ENCODE data around the gene SHANK1.
"Not testable (repeated sequence)": the region's sequence is repeated elsewhere in the genome, so short reads cannot be mapped to it uniquely, and the experiment has no call there.

SHANK1 gene

DNA sequence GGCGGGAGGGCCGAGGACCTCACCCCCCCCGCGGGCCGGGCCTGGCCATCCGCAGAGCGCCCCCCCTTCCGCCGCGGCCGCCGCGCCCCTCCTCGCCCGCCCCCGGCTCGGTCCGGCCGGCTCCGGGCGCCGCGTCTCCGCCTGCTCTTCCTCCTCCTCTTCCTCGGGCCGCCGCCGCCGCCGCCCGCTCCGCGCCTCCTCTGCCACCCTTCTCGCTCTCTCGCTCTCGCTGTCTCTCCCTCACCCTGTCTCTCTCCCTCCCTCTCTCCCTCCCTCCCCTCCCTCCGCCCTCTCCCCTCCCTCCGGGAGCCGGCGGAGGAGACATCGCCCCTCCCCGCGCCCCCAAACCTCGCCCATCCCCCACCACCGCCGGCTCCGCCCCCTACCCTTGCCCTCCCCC, at the start of gene SHANK1:
Gene SHANK1 (minus strand): TSS at position 237 of the 400 bp plus-strand sequence. CDS start 2,883 bp downstream, outside the sequence.
- TF ChIP-seq, protein P1, sequence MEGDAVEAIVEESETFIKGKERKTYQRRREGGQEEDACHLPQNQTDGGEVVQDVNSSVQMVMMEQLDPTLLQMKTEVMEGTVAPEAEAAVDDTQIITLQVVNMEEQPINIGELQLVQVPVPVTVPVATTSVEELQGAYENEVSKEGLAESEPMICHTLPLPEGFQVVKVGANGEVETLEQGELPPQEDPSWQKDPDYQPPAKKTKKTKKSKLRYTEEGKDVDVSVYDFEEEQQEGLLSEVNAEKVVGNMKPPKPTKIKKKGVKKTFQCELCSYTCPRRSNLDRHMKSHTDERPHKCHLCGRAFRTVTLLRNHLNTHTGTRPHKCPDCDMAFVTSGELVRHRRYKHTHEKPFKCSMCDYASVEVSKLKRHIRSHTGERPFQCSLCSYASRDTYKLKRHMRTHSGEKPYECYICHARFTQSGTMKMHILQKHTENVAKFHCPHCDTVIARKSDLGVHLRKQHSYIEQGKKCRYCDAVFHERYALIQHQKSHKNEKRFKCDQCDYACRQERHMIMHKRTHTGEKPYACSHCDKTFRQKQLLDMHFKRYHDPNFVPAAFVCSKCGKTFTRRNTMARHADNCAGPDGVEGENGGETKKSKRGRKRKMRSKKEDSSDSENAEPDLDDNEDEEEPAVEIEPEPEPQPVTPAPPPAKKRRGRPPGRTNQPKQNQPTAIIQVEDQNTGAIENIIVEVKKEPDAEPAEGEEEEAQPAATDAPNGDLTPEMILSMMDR (IDR thresholded peaks at IDR 0.05; ENCODE audit: low read depth, low read length), result no peak
- DNase-seq (ENCODE audit: extremely low read depth, low read depth), result no peak

- DNase-seq (ENCODE audit: extremely low read depth, low read depth), result no peak
- TF ChIP-seq, protein P1 (IDR thresholded peaks at IDR 0.05; ENCODE audit: low read depth, low read length), result no peak
Observed at GRCh38 chr19:50768277-50768676, 48.7 kb upstream of the SHANK1 start.

DNA sequence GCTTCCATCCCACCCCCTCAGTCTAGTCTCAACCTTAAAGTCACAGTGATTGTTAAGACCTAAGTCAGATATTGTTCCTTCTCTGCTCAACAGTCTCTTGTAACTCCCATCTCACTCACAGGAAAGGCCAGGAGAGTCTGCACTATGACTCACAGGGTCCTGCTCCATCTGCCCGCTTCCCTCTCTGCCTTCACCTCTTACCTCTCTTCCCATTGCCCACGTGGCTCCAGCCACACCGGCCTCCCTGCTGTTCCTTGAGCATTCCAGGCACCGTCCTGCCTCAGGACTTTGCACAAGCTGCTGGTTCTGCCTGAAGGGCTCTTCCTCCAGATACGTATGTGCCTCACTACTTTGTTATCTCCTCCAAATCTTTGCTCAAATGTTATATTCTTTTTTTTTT, 47.7 kb upstream of the SHANK1 start:
- not testable (repeated sequence) for DNase-seq (ENCODE audit: extremely low read depth, low read depth)

- not testable (repeated sequence) for DNase-seq (ENCODE audit: extremely low read depth, low read depth)
Observed at GRCh38 chr19:50766746-50767145, 47.1 kb upstream of the SHANK1 start.

GRCh38 chr19:50764409-50764808, 44.8 kb upstream of the SHANK1 start:
- TF ChIP-seq, protein P1 (IDR thresholded peaks at IDR 0.05; ENCODE audit: low read depth, low read length), result no peak
- no peak for DNase-seq (ENCODE audit: extremely low read depth, low read depth)

DNA sequence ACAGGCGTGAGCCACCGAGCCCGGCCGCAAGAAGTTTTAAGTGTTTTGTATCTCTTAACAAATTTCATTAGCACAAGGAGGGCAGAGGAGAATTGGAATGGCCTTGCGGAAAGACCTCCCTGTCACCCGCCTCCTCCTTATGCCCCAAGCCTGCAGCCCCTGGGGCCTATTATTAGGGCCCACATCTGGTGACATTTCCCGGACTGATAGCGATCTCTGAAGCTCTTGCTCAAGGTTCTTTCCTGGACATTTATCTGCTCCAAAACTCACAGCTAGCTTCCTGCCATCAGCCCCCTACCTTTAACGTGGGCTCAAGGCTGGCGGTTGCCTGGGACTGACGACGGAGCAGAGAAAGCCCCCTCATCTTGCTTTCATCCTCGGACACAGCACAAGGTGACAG, 43.9 kb upstream of the SHANK1 start:
- DNase-seq (ENCODE audit: extremely low read depth, low read depth), result not testable (repeated sequence)

GRCh38 chr19:50761501-50761900, 41.9 kb upstream of the SHANK1 start:
- DNase-seq (ENCODE audit: extremely low read depth, low read depth), result not testable (repeated sequence)

- DNase-seq (ENCODE audit: extremely low read depth, low read depth), result no peak
Observed at GRCh38 chr19:50759886-50760285, 40.3 kb upstream of the SHANK1 start.

GRCh38 chr19:50759076-50759475, 39.5 kb upstream of the SHANK1 start:
- DNase-seq (ENCODE audit: extremely low read depth, low read depth), result not testable (repeated sequence)

More at GRCh38 chr19:50759886-50760285, 40.3 kb upstream of the SHANK1 start:
- TF ChIP-seq, protein P1 (IDR thresholded peaks at IDR 0.05; ENCODE audit: low read depth, low read length), result no peak

- DNase-seq (ENCODE audit: extremely low read depth, low read depth), result not testable (repeated sequence)
Observed at GRCh38 chr19:50757624-50758023, 38.0 kb upstream of the SHANK1 start.

GRCh38 chr19:50756244-50756643, 36.6 kb upstream of the SHANK1 start:
- DNase-seq (ENCODE audit: extremely low read depth, low read depth), result not testable (repeated sequence)

GRCh38 chr19:50753879-50754278, 34.3 kb upstream of the SHANK1 start:
- DNase-seq (ENCODE audit: extremely low read depth, low read depth), result no peak
- TF ChIP-seq, protein P1 (IDR thresholded peaks at IDR 0.05; ENCODE audit: low read depth, low read length), result no peak

Data from AG09319 (cell line).